K562 (cell line): ENCODE measurements around the gene VWA7. TPM values are rescaled to one million over a fixed set of nuclear protein-coding genes. Genes with fewer than 3 reads are reported as not detected.
A peak's percentile ranks its signal among the peaks of the same experiment; 100 is the strongest.

Experiments used
- CREB1 ChIP-seq, 2 experiments: sonication (generic) in 1 of 2; formaldehyde crosslinking in 1 of 2; IDR thresholded peaks; 2 replicates each; pipeline versions ENCODE4 v1.6.1 to v1.8.0; 2012 to 2022; ENCODE audit warnings: inconsistent platforms in 1 of 2, mild to moderate bottlenecking in 1 of 2, missing genetic modification reagents in 1 of 2, moderate library complexity in 1 of 2
- CTBP1 ChIP-seq: fragments of 450-650 bp; IDR thresholded peaks from 2 replicates; pipeline ENCODE4 v1.6.1; 2016; ENCODE audit warnings: borderline replicate concordance
- ETS2 ChIP-seq: IDR thresholded peaks from 2 replicates; pipeline ENCODE4 v1.6.1; 2016; ENCODE audit warnings: borderline replicate concordance, missing genetic modification characterization, mild to moderate bottlenecking, moderate library complexity, missing compliant biosample characterization; ENCODE audit not compliant: poor library complexity, severe bottlenecking
- GABPA ChIP-seq: fragments of 200-800 bp; sonication (Bioruptor generic); conservative IDR thresholded peaks from 2 replicates; pipeline ENCODE4 v1.6.1; 2016; ENCODE audit warnings: low read depth, missing genetic modification characterization, missing compliant biosample characterization
- POLR2G ChIP-seq: fragments of 200-400 bp; formaldehyde crosslinking; IDR thresholded peaks from 2 replicates; pipeline ENCODE4 v1.6.1; 2017; ENCODE audit warnings: low read depth, mild to moderate bottlenecking, antibody characterized with exemption, low read length, moderate library complexity
- PTTG1 ChIP-seq: fragments of 450-650 bp; IDR thresholded peaks from 2 replicates; pipeline ENCODE4 v1.6.1; 2016; ENCODE audit warnings: low read depth, mild to moderate bottlenecking, missing genetic modification characterization, missing compliant biosample characterization
- SIN3A ChIP-seq, 2 experiments: fragments of 150-350 bp in 1 of 2; IDR thresholded peaks; 2 replicates each; pipeline ENCODE4 v1.6.1; 2011 to 2016; ENCODE audit warnings: borderline replicate concordance in 2 of 2, low read depth in 2 of 2, low read length in 2 of 2, mild to moderate bottlenecking in 2 of 2, moderate library complexity in 2 of 2; ENCODE audit not compliant: control insufficient read depth in 1 of 2
- YY1 ChIP-seq, 3 experiments: IDR thresholded peaks; 2 replicates each; pipeline ENCODE4 v1.6.1; 2011; ENCODE audit warnings: low read length in 2 of 3, mild to moderate bottlenecking in 2 of 3, moderate library complexity in 2 of 3, borderline replicate concordance in 1 of 3, control low read depth in 1 of 3, low read depth in 1 of 3; ENCODE audit not compliant: insufficient read depth in 3 of 3, insufficient replicate concordance in 2 of 3, control insufficient read depth in 1 of 3, insufficient read length in 1 of 3; ENCODE audit errors: extremely low read depth in 1 of 3
- ZC3H4 ChIP-seq: sonication (generic); formaldehyde crosslinking; IDR thresholded peaks from 2 replicates; pipeline ENCODE4 v1.9.0; 2021; ENCODE audit warnings: missing genetic modification reagents, borderline replicate concordance
- ZNF121 ChIP-seq: sonication (generic); formaldehyde crosslinking; conservative IDR thresholded peaks from 2 replicates; pipeline ENCODE4 v1.8.0; 2022; ENCODE audit warnings: missing genetic modification reagents
- ZNF282 ChIP-seq: sonication (generic); formaldehyde crosslinking; IDR thresholded peaks from 2 replicates; pipeline ENCODE4 v1.8.1; 2023; ENCODE audit warnings: missing genetic modification reagents
- ZNF354B ChIP-seq: fragments of 250-450 bp; sonication (Bioruptor Pico); IDR thresholded peaks from 2 replicates; pipeline ENCODE4 v1.4.0; 2020
- ZNF830 ChIP-seq: fragments of 250-450 bp; sonication (Bioruptor Pico); IDR thresholded peaks from 2 replicates; pipeline ENCODE4 v1.5.0; 2021; ENCODE audit warnings: mild to moderate bottlenecking
- polyA plus RNA-seq, 8 experiments: library from polyadenylated mRNA; depleted of rRNA in 4 of 8; stranded (reverse) in 5 of 8; unstranded in 3 of 8; fragments of >200 nt; fragmentation: Nextera tagmentation in 2 of 8; fragmentation: Illumina TruSeq in 1 of 8; extraction: Ambion mirVana in 2 of 8; extraction: Trizol in 1 of 8; gene quantifications; 2 replicates each; pipeline versions ENCODE4 v1.2.1 to v1.2.3, GENCODE V29; 2011 to 2014; ENCODE audit warnings: inconsistent platforms in 1 of 8, missing spikeins in 1 of 8
- total RNA-seq, 7 experiments: library from RNA; depleted of rRNA in 6 of 7; stranded (reverse); fragments of >200 nt in 6 of 7; fragmentation: Illumina TruSeq in 2 of 7; extraction: Trizol in 2 of 7; gene quantifications; 2 replicates each; pipeline versions ENCODE4 v1.2.1 to v1.2.3, GENCODE V29; 2011 to 2021; ENCODE audit warnings: low replicate concordance in 1 of 7
- TF ChIP-seq, protein P1 (sequence below): fragments of 250-450 bp; sonication (Bioruptor Pico); IDR thresholded peaks from 2 replicates; pipeline ENCODE4 v1.5.0; 2020; ENCODE audit warnings: mild to moderate bottlenecking, borderline replicate concordance
- TF ChIP-seq, protein P2 (sequence below), 2 experiments: fragments of 450-650 bp in 1 of 2; sonication (generic) in 1 of 2; formaldehyde crosslinking in 1 of 2; IDR thresholded peaks in 1 of 2; conservative IDR thresholded peaks in 1 of 2; 2 replicates each; pipeline versions ENCODE4 v1.6.1 to v1.8.1; 2016 to 2023; ENCODE audit warnings: mild to moderate bottlenecking in 2 of 2, moderate library complexity in 2 of 2, inconsistent platforms in 1 of 2, missing genetic modification reagents in 1 of 2
- TF ChIP-seq, protein P3 (sequence below): fragments of 450-650 bp; IDR thresholded peaks from 2 replicates; pipeline ENCODE4 v1.7.0; 2016; ENCODE audit warnings: borderline replicate concordance
- TF ChIP-seq, protein P4 (sequence below): fragments of 200-800 bp; sonication (Bioruptor generic); IDR thresholded peaks from 2 replicates; pipeline ENCODE4 v1.6.1; 2017; ENCODE audit warnings: missing genetic modification characterization, missing compliant biosample characterization

VWA7 gene
- total and polyA plus RNA-seq, 9 of the 15 experiments (the other 6 are each of a cell fraction or from before 2014, with no cell fraction given) = 0.18 to 2.9 (median 0.95) TPM

DNA sequence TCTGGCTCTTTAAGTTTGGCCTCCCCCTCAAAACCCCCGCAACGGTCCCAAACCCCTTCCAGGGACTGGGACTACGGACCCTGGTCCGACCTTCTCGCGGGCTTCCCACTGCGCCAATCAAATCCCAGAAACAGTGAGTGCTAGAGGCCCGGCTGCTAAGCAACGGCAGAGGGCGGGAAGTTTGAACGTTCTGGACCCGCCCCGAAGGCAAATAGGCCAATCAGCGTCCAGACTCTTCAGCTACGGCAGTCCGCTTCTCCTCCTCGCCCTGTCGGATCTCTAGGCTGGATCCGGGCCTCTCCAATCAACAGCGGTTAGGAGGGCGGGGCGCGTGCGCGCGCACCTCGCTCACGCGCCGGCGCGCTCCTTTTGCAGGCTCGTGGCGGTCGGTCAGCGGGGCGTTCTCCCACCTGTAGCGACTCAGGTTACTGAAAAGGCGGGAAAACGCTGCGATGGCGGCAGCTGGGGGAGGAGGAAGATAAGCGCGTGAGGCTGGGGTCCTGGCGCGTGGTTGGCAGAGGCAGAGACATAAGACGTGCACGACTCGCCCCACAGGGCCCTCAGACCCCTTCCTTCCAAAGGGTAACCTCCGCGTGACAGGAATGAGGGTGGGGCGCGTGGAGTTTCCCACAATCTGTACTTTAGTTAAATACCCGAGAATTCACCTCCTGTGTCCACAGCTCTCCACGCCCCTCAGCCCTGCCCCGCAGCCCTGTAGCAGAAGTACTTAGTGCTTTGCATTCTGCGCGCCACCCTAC lies 37.3 kb downstream of the VWA7 start, which contains the start of gene MSH5 (continued):
- TF ChIP-seq, protein P1, sequence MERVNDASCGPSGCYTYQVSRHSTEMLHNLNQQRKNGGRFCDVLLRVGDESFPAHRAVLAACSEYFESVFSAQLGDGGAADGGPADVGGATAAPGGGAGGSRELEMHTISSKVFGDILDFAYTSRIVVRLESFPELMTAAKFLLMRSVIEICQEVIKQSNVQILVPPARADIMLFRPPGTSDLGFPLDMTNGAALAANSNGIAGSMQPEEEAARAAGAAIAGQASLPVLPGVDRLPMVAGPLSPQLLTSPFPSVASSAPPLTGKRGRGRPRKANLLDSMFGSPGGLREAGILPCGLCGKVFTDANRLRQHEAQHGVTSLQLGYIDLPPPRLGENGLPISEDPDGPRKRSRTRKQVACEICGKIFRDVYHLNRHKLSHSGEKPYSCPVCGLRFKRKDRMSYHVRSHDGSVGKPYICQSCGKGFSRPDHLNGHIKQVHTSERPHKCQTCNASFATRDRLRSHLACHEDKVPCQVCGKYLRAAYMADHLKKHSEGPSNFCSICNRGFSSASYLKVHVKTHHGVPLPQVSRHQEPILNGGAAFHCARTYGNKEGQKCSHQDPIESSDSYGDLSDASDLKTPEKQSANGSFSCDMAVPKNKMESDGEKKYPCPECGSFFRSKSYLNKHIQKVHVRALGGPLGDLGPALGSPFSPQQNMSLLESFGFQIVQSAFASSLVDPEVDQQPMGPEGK (CRISPR knock-in tag) = no peak
- peak; percentile 78 for TF ChIP-seq CREB1 (IDR thresholded peaks at IDR 0.05)
- TF ChIP-seq CREB1 (CRISPR knock-in tag; IDR thresholded peaks at IDR 0.05) = no peak
- TF ChIP-seq ETS2 = no peak
- TF ChIP-seq, protein P2, sequence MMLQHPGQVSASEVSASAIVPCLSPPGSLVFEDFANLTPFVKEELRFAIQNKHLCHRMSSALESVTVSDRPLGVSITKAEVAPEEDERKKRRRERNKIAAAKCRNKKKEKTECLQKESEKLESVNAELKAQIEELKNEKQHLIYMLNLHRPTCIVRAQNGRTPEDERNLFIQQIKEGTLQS (IDR thresholded peaks at IDR 0.05) = no peak
- TF ChIP-seq, protein P2 (CRISPR knock-in tag; conservative IDR thresholded peaks at IDR 0.05) = peak; percentile 79; the same call in 1 of the 2 replicates
- no peak for TF ChIP-seq GABPA
- peak; percentile 93; the same call in 1 of the 2 replicates for TF ChIP-seq ZNF830 (CRISPR knock-in tag)
- TF ChIP-seq ZNF121 (CRISPR knock-in tag) = no peak
- peak in 1 of 2 experiments; percentile 89; a peak in 1 of 4 replicates for TF ChIP-seq SIN3A (IDR thresholded peaks at IDR 0.05; ENCODE audit: borderline replicate concordance in 2 of 2, control insufficient read depth in 1 of 2, low read depth in 2 of 2, low read length in 2 of 2)
- peak; percentile 97 for TF ChIP-seq POLR2G
- TF ChIP-seq CTBP1 = no peak
- no peak for TF ChIP-seq ZNF282 (CRISPR knock-in tag)
- TF ChIP-seq, protein P3, sequence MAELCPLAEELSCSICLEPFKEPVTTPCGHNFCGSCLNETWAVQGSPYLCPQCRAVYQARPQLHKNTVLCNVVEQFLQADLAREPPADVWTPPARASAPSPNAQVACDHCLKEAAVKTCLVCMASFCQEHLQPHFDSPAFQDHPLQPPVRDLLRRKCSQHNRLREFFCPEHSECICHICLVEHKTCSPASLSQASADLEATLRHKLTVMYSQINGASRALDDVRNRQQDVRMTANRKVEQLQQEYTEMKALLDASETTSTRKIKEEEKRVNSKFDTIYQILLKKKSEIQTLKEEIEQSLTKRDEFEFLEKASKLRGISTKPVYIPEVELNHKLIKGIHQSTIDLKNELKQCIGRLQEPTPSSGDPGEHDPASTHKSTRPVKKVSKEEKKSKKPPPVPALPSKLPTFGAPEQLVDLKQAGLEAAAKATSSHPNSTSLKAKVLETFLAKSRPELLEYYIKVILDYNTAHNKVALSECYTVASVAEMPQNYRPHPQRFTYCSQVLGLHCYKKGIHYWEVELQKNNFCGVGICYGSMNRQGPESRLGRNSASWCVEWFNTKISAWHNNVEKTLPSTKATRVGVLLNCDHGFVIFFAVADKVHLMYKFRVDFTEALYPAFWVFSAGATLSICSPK = peak; percentile 17; the same call in 1 of the 2 replicates
- TF ChIP-seq PTTG1 = peak; percentile 28; the same call in 1 of the 2 replicates
- peak in 2 of 3 experiments; percentile 72 to 96 for TF ChIP-seq YY1 (IDR thresholded peaks at IDR 0.05; ENCODE audit: borderline replicate concordance in 1 of 3, control insufficient read depth in 1 of 3, extremely low read depth in 1 of 3, insufficient read depth in 3 of 3, insufficient read length in 1 of 3, insufficient replicate concordance in 2 of 3, low read depth in 1 of 3, low read length in 2 of 3)
- TF ChIP-seq ZC3H4 = no peak
- TF ChIP-seq ZNF354B = no peak
- TF ChIP-seq, protein P4, sequence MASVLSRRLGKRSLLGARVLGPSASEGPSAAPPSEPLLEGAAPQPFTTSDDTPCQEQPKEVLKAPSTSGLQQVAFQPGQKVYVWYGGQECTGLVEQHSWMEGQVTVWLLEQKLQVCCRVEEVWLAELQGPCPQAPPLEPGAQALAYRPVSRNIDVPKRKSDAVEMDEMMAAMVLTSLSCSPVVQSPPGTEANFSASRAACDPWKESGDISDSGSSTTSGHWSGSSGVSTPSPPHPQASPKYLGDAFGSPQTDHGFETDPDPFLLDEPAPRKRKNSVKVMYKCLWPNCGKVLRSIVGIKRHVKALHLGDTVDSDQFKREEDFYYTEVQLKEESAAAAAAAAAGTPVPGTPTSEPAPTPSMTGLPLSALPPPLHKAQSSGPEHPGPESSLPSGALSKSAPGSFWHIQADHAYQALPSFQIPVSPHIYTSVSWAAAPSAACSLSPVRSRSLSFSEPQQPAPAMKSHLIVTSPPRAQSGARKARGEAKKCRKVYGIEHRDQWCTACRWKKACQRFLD (CRISPR knock-in tag) = no peak
